Measurements from ENCODE around the gene TSGA10IP.

The TSGA10IP gene

DNA sequence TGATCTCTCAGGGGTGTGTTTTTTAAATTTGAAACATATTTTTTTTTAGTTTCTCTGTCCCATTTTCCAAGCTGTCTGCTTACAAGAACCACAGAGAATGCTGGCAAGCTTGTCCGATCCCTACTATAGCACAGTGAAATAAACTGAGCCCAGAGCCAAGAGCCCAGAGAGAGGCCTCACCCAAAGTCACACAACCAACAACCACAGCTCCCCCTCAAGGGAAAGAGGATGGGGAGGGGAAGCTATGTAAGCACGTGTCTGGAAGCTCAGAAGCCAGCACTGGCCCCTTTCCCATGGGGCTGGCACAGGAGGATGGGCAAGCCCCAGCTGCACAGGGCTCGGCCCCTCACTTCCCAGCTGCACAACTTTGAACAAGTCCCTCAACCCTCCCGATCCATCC, 13.0 kb downstream of the TSGA10IP start:
- peaks cover 3% of the 10 kb centered on the region for H3K27me3 ChIP-seq
- H3K4me3 ChIP-seq (ENCODE audit: low read depth, low read length) = no peak overlapping the region
- no peak for DNase-seq
- TF ChIP-seq, protein P1, sequence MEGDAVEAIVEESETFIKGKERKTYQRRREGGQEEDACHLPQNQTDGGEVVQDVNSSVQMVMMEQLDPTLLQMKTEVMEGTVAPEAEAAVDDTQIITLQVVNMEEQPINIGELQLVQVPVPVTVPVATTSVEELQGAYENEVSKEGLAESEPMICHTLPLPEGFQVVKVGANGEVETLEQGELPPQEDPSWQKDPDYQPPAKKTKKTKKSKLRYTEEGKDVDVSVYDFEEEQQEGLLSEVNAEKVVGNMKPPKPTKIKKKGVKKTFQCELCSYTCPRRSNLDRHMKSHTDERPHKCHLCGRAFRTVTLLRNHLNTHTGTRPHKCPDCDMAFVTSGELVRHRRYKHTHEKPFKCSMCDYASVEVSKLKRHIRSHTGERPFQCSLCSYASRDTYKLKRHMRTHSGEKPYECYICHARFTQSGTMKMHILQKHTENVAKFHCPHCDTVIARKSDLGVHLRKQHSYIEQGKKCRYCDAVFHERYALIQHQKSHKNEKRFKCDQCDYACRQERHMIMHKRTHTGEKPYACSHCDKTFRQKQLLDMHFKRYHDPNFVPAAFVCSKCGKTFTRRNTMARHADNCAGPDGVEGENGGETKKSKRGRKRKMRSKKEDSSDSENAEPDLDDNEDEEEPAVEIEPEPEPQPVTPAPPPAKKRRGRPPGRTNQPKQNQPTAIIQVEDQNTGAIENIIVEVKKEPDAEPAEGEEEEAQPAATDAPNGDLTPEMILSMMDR (IDR thresholded peaks at IDR 0.05; ENCODE audit: low read depth, low read length) = no peak
- H3K36me3 ChIP-seq = no peaks in the 10 kb centered on the region; the same call in 1 of the 2 replicates
- no peaks in the 10 kb centered on the region for H3K4me1 ChIP-seq
- H3K9me3 ChIP-seq = no peaks in the 10 kb centered on the region

DNA sequence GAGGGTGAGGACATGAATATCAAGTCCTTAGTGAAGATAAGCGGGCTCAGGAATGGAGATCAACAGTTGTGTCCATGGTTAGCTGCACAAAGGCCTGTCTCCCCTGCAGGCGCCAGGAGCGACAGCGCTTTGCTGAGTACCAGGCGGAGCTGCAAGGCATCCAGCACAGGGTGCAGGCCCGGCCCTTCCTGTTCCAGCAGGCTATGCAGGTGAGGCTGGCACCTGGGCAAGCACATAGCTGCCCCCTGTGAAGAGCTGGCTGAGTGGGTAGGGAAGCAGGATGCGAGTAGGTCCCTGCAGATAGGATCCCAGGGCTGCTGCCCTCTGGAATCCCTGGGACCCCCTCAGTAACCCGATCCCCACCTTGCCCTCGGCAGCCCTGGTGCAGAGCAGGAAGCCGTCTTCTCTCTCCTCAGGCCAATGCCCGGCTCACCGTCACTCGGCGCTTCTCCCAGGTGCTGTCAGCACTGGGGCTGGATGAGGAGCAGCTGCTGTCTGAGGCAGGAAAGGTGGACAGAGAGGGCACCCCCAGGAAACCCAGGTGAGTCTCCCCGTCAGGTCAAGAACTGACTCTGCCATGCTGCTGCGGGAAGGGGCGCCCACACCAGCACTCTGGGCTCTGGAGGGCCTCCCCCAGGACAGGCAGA, 13.6 kb downstream of the TSGA10IP start:
- H3K36me3 ChIP-seq = peaks cover 3% of the 10 kb centered on the region

DNA sequence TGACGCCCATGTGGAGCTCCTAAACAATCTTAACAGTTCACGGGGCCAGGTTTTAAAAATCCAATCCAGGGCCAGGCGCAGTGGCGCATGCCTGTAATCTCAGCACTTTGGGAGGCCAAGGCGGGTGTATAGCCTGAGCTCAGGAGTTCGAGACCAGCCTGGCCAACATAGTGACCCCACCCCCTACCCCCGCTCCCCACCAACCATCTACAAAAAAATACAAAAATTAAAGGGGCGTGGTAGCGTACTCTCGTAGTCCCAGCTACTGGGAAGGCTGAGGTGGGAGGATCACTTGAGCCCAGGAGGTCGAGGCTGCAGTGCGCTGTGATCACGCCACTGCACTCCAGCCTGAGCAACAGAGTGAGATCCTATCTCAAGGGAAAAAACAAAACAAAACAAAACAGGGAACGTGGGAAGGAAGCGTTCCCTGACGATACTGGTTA, 15.6 kb downstream of the TSGA10IP start:
- no peak for DNase-seq
- TF ChIP-seq, protein P1 (IDR thresholded peaks at IDR 0.05; ENCODE audit: low read depth, low read length) = no peak
- H3K9me3 ChIP-seq = no peaks in the 10 kb centered on the region
- peak overlapping the region; percentile 94 for H3K4me3 ChIP-seq (ENCODE audit: low read depth, low read length)
- peaks cover 22% of the 10 kb centered on the region for H3K36me3 ChIP-seq
- H3K27me3 ChIP-seq = peaks cover under 1% of the 10 kb centered on the region; the same call in 1 of the 2 replicates
- no peaks in the 10 kb centered on the region for H3K4me1 ChIP-seq

More for the DNA sequence above, 13.6 kb downstream of the TSGA10IP start:
- DNase-seq = no peak
- TF ChIP-seq, protein P1 (IDR thresholded peaks at IDR 0.05; ENCODE audit: low read depth, low read length) = no peak
- H3K27me3 ChIP-seq = peaks cover 3% of the 10 kb centered on the region
- H3K4me3 ChIP-seq (ENCODE audit: low read depth, low read length) = no peak overlapping the region
- no peaks in the 10 kb centered on the region for H3K9me3 ChIP-seq
- no peaks in the 10 kb centered on the region for H3K4me1 ChIP-seq

DNA sequence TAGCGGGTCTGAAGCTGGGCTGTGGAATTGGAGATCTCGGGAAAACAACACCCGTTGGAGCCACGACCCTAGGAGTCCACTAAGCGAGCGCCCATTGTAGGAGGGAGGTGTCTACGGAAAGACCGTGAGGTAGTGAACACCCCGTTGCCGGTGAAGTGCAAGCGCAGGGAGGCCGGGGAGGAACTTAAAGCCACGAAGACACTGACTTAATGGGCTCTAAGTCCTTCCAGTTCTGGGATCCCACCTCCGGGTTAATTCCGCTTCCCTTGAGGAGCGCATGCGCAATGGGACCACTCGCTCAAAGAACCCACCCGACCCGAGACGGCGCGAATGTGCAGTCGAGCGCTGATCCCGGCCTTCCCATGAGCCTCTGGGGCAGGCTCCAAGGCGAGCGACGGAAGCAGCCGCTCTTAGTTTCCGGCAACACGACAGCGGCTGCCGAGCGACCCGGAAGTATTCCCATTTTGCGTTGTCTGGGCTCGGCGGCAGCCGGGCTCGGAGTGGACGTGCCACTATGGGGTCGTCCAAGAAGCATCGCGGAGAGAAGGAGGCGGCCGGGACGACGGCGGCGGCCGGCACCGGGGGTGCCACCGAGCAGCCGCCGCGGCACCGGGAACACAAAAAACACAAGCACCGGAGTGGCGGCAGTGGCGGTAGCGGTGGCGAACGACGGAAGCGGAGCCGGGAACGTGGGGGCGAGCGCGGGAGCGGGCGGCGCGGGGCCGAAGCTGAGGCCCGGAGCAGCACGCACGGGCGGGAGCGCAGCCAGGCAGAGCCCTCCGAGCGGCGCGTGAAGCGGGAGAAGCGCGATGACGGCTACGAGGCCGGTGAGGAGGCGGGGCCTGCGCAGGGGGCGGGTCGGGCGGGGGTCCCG, 16.2 kb downstream of the TSGA10IP start, which contains the start of gene SART1:
Gene SART1 (plus strand): TSS at position 468 of the 874 bp plus-strand sequence. CDS start 47 bp downstream, at position 515.
- no peaks in the 10 kb centered on the region for H3K4me1 ChIP-seq
- H3K9me3 ChIP-seq = no peaks in the 10 kb centered on the region
- H3K4me3 ChIP-seq (ENCODE audit: low read depth, low read length) = peak within 1 kb of the TSS; percentile 94
- DNase-seq = peak; percentile 99
- H3K27me3 ChIP-seq = no peaks in the 10 kb centered on the region
- TF ChIP-seq, protein P1 (IDR thresholded peaks at IDR 0.05; ENCODE audit: low read depth, low read length) = no peak
- peaks cover 29% of the 10 kb centered on the region for H3K36me3 ChIP-seq

DNA sequence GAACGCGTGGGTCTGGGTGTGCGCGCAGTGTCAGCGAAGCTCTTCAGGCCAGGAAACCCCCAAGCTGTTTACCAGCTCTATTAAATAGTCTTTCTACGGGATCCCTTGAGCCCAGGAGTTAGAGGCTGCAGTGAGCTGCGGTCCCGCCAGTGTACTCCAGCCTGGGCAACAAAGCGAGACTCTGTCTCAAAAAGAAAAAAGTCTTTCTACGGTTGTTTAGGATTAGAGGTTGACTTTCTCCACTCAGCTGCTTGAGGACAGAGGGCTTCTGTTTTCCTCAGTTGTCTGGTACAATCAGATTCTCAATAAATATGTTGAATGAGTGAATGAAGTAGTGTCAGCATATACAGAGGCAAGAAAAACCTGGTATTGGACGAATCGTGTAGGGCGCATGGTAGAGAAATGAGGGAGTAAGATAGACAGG, 16.9 kb downstream of the TSGA10IP start:
- TF ChIP-seq, protein P1 (IDR thresholded peaks at IDR 0.05; ENCODE audit: low read depth, low read length) = no peak
- Histone ChIP-seq H3K36me3 (peaks cover 35% of the 10 kb centered on the region), H3K27me3 (no peaks in the 10 kb centered on the region), H3K4me3 (ENCODE audit: low read depth, low read length) (peak overlapping the region; percentile 94), H3K9me3 (no peaks in the 10 kb centered on the region), H3K4me1 (no peaks in the 10 kb centered on the region)
- no peak for DNase-seq
